ENCODE data around the gene RNASE4. TPM values are rescaled to one million over a fixed set of nuclear protein-coding genes. Genes with fewer than 3 reads are reported as not detected.

RNASE4 gene
- total RNA-seq, 3 donors from 2014 or later (not counting 1 experiment from before 2014, with no cell fraction given), result 0.60 to 0.68 TPM; not detected in 1

DNA sequence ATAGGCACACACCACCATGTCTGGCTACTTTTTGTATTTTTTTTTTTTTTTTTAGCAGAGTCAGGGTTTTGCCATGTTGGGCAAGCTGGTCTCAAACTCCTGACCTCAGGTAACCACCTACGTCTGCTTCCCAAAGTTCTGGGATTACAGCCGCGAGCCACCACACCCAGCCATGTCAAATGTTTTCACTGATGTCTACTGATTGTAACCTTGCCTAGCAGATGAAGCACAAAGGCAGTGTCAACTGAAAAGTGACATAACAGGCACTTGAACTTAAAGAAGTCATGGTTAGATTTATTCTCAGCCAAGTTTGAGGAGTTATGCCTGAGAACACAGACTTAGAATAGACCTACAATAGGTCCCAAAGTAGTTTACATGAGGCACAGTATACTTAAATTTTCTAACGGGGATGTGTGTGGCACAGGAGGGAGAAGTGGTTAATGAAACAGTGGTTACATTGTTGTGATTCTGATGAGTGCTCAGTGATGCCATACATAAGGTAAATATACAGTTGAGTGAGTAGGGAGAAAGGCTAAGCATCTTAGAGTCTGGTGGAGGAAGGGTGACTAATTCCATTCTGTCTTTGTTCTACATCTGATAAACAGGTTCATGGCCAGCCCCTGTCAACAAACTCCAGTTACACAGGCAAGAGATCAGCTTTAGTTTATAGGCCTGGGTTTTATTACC is 12.6 kb upstream of the RNASE4 start:
- H3K27ac Mint-ChIP-seq, result no peak overlapping the region
- H3K4me1 Mint-ChIP-seq, result peaks cover 7 to 15% of the 10 kb centered on the region in 2 donors
- no peaks in the 10 kb centered on the region for H3K9me3 Mint-ChIP-seq
- H3K36me3 Mint-ChIP-seq, result no peaks in the 10 kb centered on the region
- H3K27me3 ChIP-seq (ENCODE audit: control insufficient read depth, insufficient read depth, low read length), result no peaks in the 10 kb centered on the region
- DNase-seq, result no peak
- WGBS (ENCODE audit: insufficient coverage), result 75% methylated on average over 4 of the region's 4 CpGs
- H3K27me3 Mint-ChIP-seq (ENCODE audit: low read depth in 2 of 2), result peaks cover 0 to 5% of the 10 kb centered on the region in 2 donors
- ATAC-seq, result no peak
- H3K4me3 ChIP-seq (ENCODE audit: low read length), result no peak overlapping the region
- no peaks in the 10 kb centered on the region for H3K9me3 ChIP-seq (ENCODE audit: control insufficient read depth, insufficient read depth, low read length)
- no peak overlapping the region for H3K27ac ChIP-seq (ENCODE audit: low read length)
- H3K36me3 ChIP-seq (ENCODE audit: control insufficient read depth, insufficient read depth, low read length), result no peaks in the 10 kb centered on the region
- no peak overlapping the region for H3K4me3 Mint-ChIP-seq
- intact Hi-C loops (cut with micrococcal nuclease), result no loop called here
- H3K4me1 ChIP-seq (ENCODE audit: control insufficient read depth, insufficient read depth, low read length), result peaks cover 17% of the 10 kb centered on the region
- TF ChIP-seq, protein P1, sequence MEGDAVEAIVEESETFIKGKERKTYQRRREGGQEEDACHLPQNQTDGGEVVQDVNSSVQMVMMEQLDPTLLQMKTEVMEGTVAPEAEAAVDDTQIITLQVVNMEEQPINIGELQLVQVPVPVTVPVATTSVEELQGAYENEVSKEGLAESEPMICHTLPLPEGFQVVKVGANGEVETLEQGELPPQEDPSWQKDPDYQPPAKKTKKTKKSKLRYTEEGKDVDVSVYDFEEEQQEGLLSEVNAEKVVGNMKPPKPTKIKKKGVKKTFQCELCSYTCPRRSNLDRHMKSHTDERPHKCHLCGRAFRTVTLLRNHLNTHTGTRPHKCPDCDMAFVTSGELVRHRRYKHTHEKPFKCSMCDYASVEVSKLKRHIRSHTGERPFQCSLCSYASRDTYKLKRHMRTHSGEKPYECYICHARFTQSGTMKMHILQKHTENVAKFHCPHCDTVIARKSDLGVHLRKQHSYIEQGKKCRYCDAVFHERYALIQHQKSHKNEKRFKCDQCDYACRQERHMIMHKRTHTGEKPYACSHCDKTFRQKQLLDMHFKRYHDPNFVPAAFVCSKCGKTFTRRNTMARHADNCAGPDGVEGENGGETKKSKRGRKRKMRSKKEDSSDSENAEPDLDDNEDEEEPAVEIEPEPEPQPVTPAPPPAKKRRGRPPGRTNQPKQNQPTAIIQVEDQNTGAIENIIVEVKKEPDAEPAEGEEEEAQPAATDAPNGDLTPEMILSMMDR (IDR thresholded peaks at IDR 0.05), result no peak

DNA sequence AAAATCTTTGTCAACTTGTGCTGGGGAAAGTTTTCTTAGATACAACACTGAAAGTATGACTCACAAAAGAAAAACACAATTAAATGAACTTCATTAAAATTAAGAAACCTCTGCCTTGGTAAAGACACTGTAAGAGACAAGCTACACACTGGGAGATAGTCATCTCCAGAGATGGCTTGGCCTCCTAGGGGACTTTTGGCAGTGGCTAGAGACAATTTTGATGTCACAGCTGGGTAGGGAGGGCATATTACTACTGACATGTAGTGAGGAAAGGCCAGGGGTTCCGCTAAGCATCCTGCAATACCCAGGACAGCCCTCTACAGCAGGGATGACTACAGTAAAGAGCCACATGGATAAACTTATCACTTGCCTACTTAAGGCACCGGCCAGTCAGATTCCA is 8.7 kb upstream of the RNASE4 start:
- no peak overlapping the region for H3K4me3 ChIP-seq (ENCODE audit: low read length)
- Mint-ChIP-seq H3K4me3 (no peak overlapping the region), H3K27me3 (ENCODE audit: low read depth in 2 of 2) (peaks cover 0 to 2% of the 10 kb centered on the region in 2 donors), H3K27ac (no peak overlapping the region), H3K36me3 (no peaks in the 10 kb centered on the region), H3K4me1 (no peaks in the 10 kb centered on the region), H3K9me3 (no peaks in the 10 kb centered on the region)
- DNase-seq, result no peak
- no peaks in the 10 kb centered on the region for H3K9me3 ChIP-seq (ENCODE audit: control insufficient read depth, insufficient read depth, low read length)
- 77% methylated on average over 2 of the region's 2 CpGs for WGBS (ENCODE audit: insufficient coverage)
- TF ChIP-seq, protein P1 (IDR thresholded peaks at IDR 0.05), result no peak
- no peaks in the 10 kb centered on the region for H3K27me3 ChIP-seq (ENCODE audit: control insufficient read depth, insufficient read depth, low read length)
- H3K4me1 ChIP-seq (ENCODE audit: control insufficient read depth, insufficient read depth, low read length), result peaks cover 11% of the 10 kb centered on the region
- no peak for ATAC-seq
- intact Hi-C loops (cut with micrococcal nuclease), result no loop called here
- no peaks in the 10 kb centered on the region for H3K36me3 ChIP-seq (ENCODE audit: control insufficient read depth, insufficient read depth, low read length)
- H3K27ac ChIP-seq (ENCODE audit: low read length), result no peak overlapping the region

DNA sequence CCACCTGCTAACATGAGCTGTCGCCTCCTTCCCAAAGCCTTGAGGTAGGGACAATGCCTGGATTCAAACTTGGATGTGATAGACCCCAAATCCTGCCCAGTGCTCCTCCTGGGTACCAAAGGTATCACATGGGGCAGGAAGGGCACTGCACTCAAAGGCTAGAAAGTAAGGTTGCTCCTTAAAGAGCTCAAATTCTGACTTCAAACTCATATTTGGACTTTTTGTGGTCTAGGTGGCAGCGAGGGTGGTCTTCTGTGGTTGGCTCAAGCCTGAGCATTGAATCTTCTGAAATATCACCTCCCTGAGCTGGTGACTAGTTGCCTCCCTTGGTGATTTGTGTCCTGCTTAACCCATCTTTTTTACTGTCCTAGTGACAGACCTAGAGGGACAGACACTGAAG is 8.3 kb upstream of the RNASE4 start:
- TF ChIP-seq, protein P1 (IDR thresholded peaks at IDR 0.05), result no peak
- no peaks in the 10 kb centered on the region for H3K4me1 Mint-ChIP-seq

DNA sequence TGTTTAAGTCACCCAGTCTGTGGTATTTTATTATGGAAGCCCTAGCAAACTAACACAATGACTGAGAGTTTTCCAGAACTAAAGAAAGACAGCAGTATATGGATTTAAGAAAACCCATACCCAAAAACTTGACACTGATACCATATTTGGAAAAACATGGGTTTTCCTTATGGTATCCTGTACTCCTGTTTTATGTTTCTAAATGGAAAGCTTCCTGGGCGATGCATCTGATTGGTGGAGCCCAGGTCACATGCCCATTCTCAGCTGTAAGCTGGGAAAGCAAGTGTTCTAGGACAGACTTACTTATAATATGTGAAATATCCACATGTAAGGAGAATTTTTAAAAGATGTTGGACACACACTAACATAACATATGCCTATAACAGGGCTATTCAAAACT is 4.5 kb upstream of the RNASE4 start:
- no peak for ATAC-seq
- Mint-ChIP-seq H3K27me3 (ENCODE audit: low read depth in 2 of 2) (no peaks in the 10 kb centered on the region), H3K36me3 (no peaks in the 10 kb centered on the region), H3K4me3 (no peak overlapping the region), H3K9me3 (no peaks in the 10 kb centered on the region), H3K4me1 (no peaks in the 10 kb centered on the region), H3K27ac (no peak overlapping the region)
- Histone ChIP-seq H3K4me3 (ENCODE audit: low read length) (no peak overlapping the region), H3K36me3 (ENCODE audit: control insufficient read depth, insufficient read depth, low read length) (no peaks in the 10 kb centered on the region), H3K4me1 (ENCODE audit: control insufficient read depth, insufficient read depth, low read length) (peaks cover 44% of the 10 kb centered on the region), H3K9me3 (ENCODE audit: control insufficient read depth, insufficient read depth, low read length) (no peaks in the 10 kb centered on the region), H3K27ac (ENCODE audit: low read length) (no peak overlapping the region), H3K27me3 (ENCODE audit: control insufficient read depth, insufficient read depth, low read length) (no peaks in the 10 kb centered on the region)
- TF ChIP-seq, protein P1 (IDR thresholded peaks at IDR 0.05), result no peak
- intact Hi-C loops (cut with micrococcal nuclease), result loop anchor here (5.0 kb wide), 2 partner anchors 268 to 373 kb away; partner anchors contain the start of genes TEP1 and TTC5
- DNase-seq, result peak in 1 of 2 donors; percentile 55
- 92% methylated on average over 1 of the region's 1 CpG for WGBS (ENCODE audit: insufficient coverage)

More for the DNA sequence above, 8.3 kb upstream of the RNASE4 start:
- 69% methylated on average over 2 of the region's 2 CpGs for WGBS (ENCODE audit: insufficient coverage)
- no peak for ATAC-seq
- peaks cover 0 to 2% of the 10 kb centered on the region in 2 donors for H3K27me3 Mint-ChIP-seq (ENCODE audit: low read depth in 2 of 2)
- no peaks in the 10 kb centered on the region for H3K27me3 ChIP-seq (ENCODE audit: control insufficient read depth, insufficient read depth, low read length)
- no peaks in the 10 kb centered on the region for H3K9me3 Mint-ChIP-seq
- DNase-seq, result no peak
- peaks cover 15% of the 10 kb centered on the region for H3K4me1 ChIP-seq (ENCODE audit: control insufficient read depth, insufficient read depth, low read length)
- no peaks in the 10 kb centered on the region for H3K36me3 Mint-ChIP-seq
- no peaks in the 10 kb centered on the region for H3K36me3 ChIP-seq (ENCODE audit: control insufficient read depth, insufficient read depth, low read length)
- no peak overlapping the region for H3K27ac Mint-ChIP-seq
- intact Hi-C loops (cut with micrococcal nuclease), result no loop called here
- no peak overlapping the region for H3K4me3 ChIP-seq (ENCODE audit: low read length)
- H3K4me3 Mint-ChIP-seq, result no peak overlapping the region
- H3K27ac ChIP-seq (ENCODE audit: low read length), result no peak overlapping the region
- no peaks in the 10 kb centered on the region for H3K9me3 ChIP-seq (ENCODE audit: control insufficient read depth, insufficient read depth, low read length)
